Keratinocyte (primary cell): ENCODE measurements around the gene GYG1. TPM values are rescaled to one million over a fixed set of nuclear protein-coding genes. Genes with fewer than 3 reads are reported as not detected.

ENCODE experiments used
- DNase-seq: peaks from one replicate; pipeline ENCODE4 v3.0.0-alpha.2; 2011; ENCODE audit warnings: low read depth, missing footprints, low spot score
- FAIRE-seq: peaks from 2 replicates; lab custom pipeline; 2011; peaks lifted over from hg19 to GRCh38; lab: Jason Lieb, UNC
- H2AFZ ChIP-seq: 2 replicates; pipeline ENCODE4 v1.6.0; 2012; ENCODE audit warnings: low read length, control low read depth, inconsistent platforms; ENCODE audit not compliant: control insufficient read depth
- H3K27ac ChIP-seq: 2 replicates; pipeline ENCODE4 v1.5.1; 2011; ENCODE audit warnings: low read length; ENCODE audit not compliant: control insufficient read depth, insufficient read depth
- H3K27me3 ChIP-seq: 3 replicates; pipeline ENCODE4 v1.6.0; 2011; ENCODE audit warnings: low read length; ENCODE audit not compliant: control insufficient read depth, insufficient read depth; ENCODE audit errors: extremely low read depth
- H3K36me3 ChIP-seq, 2 experiments: 2 replicates in 1 of 2; 3 replicates in 1 of 2; pipeline ENCODE4 v1.5.1; 2011; ENCODE audit warnings: low read length in 2 of 2, mild to moderate bottlenecking in 1 of 2; ENCODE audit not compliant: control insufficient read depth in 2 of 2, insufficient read depth in 2 of 2; ENCODE audit errors: extremely low read depth in 1 of 2
- H3K4me1 ChIP-seq: 3 replicates; pipeline ENCODE4 v1.5.1; 2011; ENCODE audit warnings: low read length; ENCODE audit not compliant: control insufficient read depth, insufficient read depth; ENCODE audit errors: extremely low read depth
- H3K4me2 ChIP-seq: 3 replicates; pipeline ENCODE4 v1.6.0; 2011; ENCODE audit warnings: low read depth, low read length; ENCODE audit not compliant: control insufficient read depth, insufficient read depth; ENCODE audit errors: extremely low read depth
- H3K4me3 ChIP-seq, 3 experiments: fragments of 200-600 bp in 1 of 3; sonication (generic) in 1 of 3; 2 replicates in 2 of 3; 3 replicates in 1 of 3; pipeline ENCODE4 v1.5.1; 2011 to 2016; ENCODE audit warnings: low read length in 3 of 3, mild to moderate bottlenecking in 3 of 3, control low read depth in 2 of 3, inconsistent platforms in 1 of 3, low read depth in 1 of 3, mixed read lengths in 1 of 3, mixed run types in 1 of 3, moderate library complexity in 1 of 3; ENCODE audit not compliant: control insufficient read depth in 2 of 3, insufficient read depth in 2 of 3; ENCODE audit errors: extremely low read depth in 1 of 3
- H3K79me2 ChIP-seq: 2 replicates; pipeline ENCODE4 v1.6.0; 2012; ENCODE audit warnings: low read length; ENCODE audit not compliant: control insufficient read depth, insufficient read depth
- H3K9ac ChIP-seq: 3 replicates; pipeline ENCODE4 v1.6.0; 2011; ENCODE audit warnings: low read length; ENCODE audit not compliant: control insufficient read depth, insufficient read depth; ENCODE audit errors: extremely low read depth
- H3K9me1 ChIP-seq: 3 replicates; pipeline ENCODE4 v1.6.0; 2011; ENCODE audit warnings: low read length; ENCODE audit not compliant: control insufficient read depth, insufficient read depth; ENCODE audit errors: extremely low read depth
- H3K9me3 ChIP-seq: 2 replicates; pipeline ENCODE4 v1.5.1; 2012; ENCODE audit warnings: low read depth, low read length; ENCODE audit not compliant: control insufficient read depth
- H4K20me1 ChIP-seq: 3 replicates; pipeline ENCODE4 v1.6.0; 2011; ENCODE audit warnings: low read length; ENCODE audit not compliant: control insufficient read depth, insufficient read depth; ENCODE audit errors: extremely low read depth
- EZH2 ChIP-seq: IDR thresholded peaks from one replicate; pipeline ENCODE4 v1.6.1; 2012; ENCODE audit warnings: inconsistent platforms, mild to moderate bottlenecking, low read length, moderate library complexity
- dilution Hi-C: fragments of 300-500 bp; cut with MboI; formaldehyde crosslinking; loops from one replicate; pipeline ENCODE4 v1.7.0; 2020; ENCODE audit warnings: low sequenced_read_pairs; ENCODE audit not compliant: extremely low pct_ligation_motif_present
- polyA plus RNA-seq, 5 experiments: library from polyadenylated mRNA; depleted of rRNA in 3 of 5; stranded (reverse) in 3 of 5; stranded (forward) in 1 of 5; unstranded in 1 of 5; fragments of >200 nt; gene quantifications; 1 replicate in 1 of 5; 2 replicates in 3 of 5; 3 replicates in 1 of 5; pipeline versions ENCODE4 v1.2.1 to v1.2.3, GENCODE V29; 2011 to 2012; ENCODE audit warnings: missing spikeins in 2 of 5, low read depth in 1 of 5, low replicate concordance in 1 of 5
- TF ChIP-seq, protein P1 (sequence below), 3 experiments: IDR thresholded peaks in 1 of 3; conservative IDR thresholded peaks in 1 of 3; optimal IDR thresholded peaks in 1 of 3; 2 replicates in 2 of 3; 3 replicates in 1 of 3; pipeline versions ENCODE3 to v1.5.1; 2011; ENCODE audit warnings: low read length in 3 of 3, mild to moderate bottlenecking in 3 of 3, moderate library complexity in 2 of 3, control low read depth in 1 of 3, inconsistent platforms in 1 of 3; ENCODE audit not compliant: insufficient read depth in 2 of 3; ENCODE audit errors: extremely low read depth in 1 of 3

The GYG1 gene
- polyA plus RNA-seq, 1 donor (not counting 4 experiments of a cell fraction or from before 2014, with no cell fraction given): 25.2 TPM

DNA sequence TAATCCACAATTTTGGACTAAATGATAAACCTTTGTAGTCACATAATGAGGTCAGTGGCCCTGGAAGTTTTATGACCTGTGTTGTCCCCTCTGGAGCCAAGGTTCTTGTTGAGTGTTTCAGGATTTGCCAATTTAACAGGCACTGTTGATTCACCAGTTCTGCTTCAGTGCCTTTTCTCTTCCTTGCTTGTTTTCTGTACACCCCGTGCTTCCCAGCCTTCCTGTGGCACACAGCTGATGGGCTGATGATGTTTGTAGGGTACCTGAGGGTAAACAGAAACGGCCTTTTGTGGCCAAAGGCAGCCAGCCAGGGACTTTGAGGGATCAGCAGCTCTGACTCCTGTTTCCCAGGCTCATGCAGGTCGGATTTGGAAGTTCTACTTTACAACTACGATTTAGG is 13.3 kb downstream of the GYG1 start:
- Histone ChIP-seq H3K4me2 (no peak overlapping the region), H2AFZ (no peak overlapping the region), H3K4me1 (no peaks in the 10 kb centered on the region), H3K27ac (no peak overlapping the region), H3K27me3 (no peaks in the 10 kb centered on the region), H3K9me1 (peaks cover 3% of the 10 kb centered on the region), H3K9ac (no peak overlapping the region), H3K4me3 (no peak overlapping the region), H3K9me3 (no peaks in the 10 kb centered on the region), H4K20me1 (no peaks in the 10 kb centered on the region), H3K79me2 (no peaks in the 10 kb centered on the region), H3K36me3 (peaks cover 0 to 6% of the 10 kb centered on the region in 2 experiments)
- no peak for DNase-seq
- no peak for TF ChIP-seq EZH2
- TF ChIP-seq, protein P1, sequence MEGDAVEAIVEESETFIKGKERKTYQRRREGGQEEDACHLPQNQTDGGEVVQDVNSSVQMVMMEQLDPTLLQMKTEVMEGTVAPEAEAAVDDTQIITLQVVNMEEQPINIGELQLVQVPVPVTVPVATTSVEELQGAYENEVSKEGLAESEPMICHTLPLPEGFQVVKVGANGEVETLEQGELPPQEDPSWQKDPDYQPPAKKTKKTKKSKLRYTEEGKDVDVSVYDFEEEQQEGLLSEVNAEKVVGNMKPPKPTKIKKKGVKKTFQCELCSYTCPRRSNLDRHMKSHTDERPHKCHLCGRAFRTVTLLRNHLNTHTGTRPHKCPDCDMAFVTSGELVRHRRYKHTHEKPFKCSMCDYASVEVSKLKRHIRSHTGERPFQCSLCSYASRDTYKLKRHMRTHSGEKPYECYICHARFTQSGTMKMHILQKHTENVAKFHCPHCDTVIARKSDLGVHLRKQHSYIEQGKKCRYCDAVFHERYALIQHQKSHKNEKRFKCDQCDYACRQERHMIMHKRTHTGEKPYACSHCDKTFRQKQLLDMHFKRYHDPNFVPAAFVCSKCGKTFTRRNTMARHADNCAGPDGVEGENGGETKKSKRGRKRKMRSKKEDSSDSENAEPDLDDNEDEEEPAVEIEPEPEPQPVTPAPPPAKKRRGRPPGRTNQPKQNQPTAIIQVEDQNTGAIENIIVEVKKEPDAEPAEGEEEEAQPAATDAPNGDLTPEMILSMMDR (optimal IDR thresholded peaks at IDR 0.05 in 1 of 3, IDR thresholded peaks at IDR 0.05 in 1 of 3, conservative IDR thresholded peaks at IDR 0.05 in 1 of 3; ENCODE audit: extremely low read depth in 1 of 3, insufficient read depth in 2 of 3, low read length in 3 of 3): no peak
- dilution Hi-C loops: no loop called here
- no peak for FAIRE-seq

DNA sequence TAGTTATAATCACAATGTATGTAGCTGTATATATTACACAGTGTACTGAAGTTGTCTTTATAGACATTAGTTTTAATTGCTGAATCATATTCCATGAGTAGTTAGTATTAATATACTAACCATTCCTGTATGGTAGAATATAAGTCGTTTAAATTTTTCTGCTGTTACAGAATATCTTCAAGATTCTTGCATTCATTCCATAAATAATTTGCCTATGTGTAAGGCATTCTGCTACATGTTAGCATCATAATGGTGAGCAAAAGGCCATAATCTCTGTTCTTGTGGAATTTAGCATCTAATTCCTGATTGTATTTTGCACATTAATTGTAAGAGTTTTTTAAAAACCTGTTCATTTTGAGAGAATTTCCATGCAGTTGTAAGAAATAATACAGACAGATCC is 14.1 kb downstream of the GYG1 start:
- Histone ChIP-seq H3K9ac (no peak overlapping the region), H4K20me1 (no peaks in the 10 kb centered on the region), H3K27me3 (no peaks in the 10 kb centered on the region), H3K9me3 (no peaks in the 10 kb centered on the region), H2AFZ (no peak overlapping the region), H3K4me1 (no peaks in the 10 kb centered on the region), H3K36me3 (peaks cover 0 to 7% of the 10 kb centered on the region in 2 experiments), H3K4me3 (no peak overlapping the region), H3K79me2 (no peaks in the 10 kb centered on the region), H3K9me1 (peaks cover 3% of the 10 kb centered on the region), H3K27ac (no peak overlapping the region), H3K4me2 (no peak overlapping the region)
- TF ChIP-seq, protein P1 (optimal IDR thresholded peaks at IDR 0.05 in 1 of 3, IDR thresholded peaks at IDR 0.05 in 1 of 3, conservative IDR thresholded peaks at IDR 0.05 in 1 of 3; ENCODE audit: extremely low read depth in 1 of 3, insufficient read depth in 2 of 3, low read length in 3 of 3): no peak
- no peak for TF ChIP-seq EZH2
- DNase-seq (no peak), FAIRE-seq (no peak)
- dilution Hi-C loops: no loop called here
